ENCODE measurements around the gene ITGA1.

Gene ITGA1

GRCh38 chr5:52869391-52869790, 81.7 kb downstream of the ITGA1 start:
- no peak overlapping the region for H3K27ac ChIP-seq (ENCODE audit: insufficient read depth, low read depth, low read length, poor library complexity, severe bottlenecking)
- H3K9me3 ChIP-seq (ENCODE audit: control insufficient read depth, low read length) = no peaks in the 10 kb centered on the region
- whole genome bisulfite sequencing, 2 experiments = 94 to 95% methylated on average over 4 of the region's 4 CpGs
- H3K4me1 ChIP-seq (ENCODE audit: control insufficient read depth, insufficient read depth, low read length) = peaks cover 7% of the 10 kb centered on the region
- H3K4me3 ChIP-seq (ENCODE audit: insufficient read depth, low read depth, low read length) = no peak overlapping the region
- H3K27me3 ChIP-seq (ENCODE audit: control insufficient read depth, insufficient read depth, low read length, poor library complexity, severe bottlenecking) = no peaks in the 10 kb centered on the region
- no peaks in the 10 kb centered on the region for H3K36me3 ChIP-seq (ENCODE audit: control insufficient read depth, insufficient read depth, low read length)

- Histone ChIP-seq H3K4me1 (ENCODE audit: control insufficient read depth, insufficient read depth, low read length) (peaks cover 7% of the 10 kb centered on the region), H3K9me3 (ENCODE audit: control insufficient read depth, low read length) (no peaks in the 10 kb centered on the region), H3K36me3 (ENCODE audit: control insufficient read depth, insufficient read depth, low read length) (no peaks in the 10 kb centered on the region), H3K27ac (ENCODE audit: insufficient read depth, low read depth, low read length, poor library complexity, severe bottlenecking) (no peak overlapping the region), H3K27me3 (ENCODE audit: control insufficient read depth, insufficient read depth, low read length, poor library complexity, severe bottlenecking) (no peaks in the 10 kb centered on the region), H3K4me3 (ENCODE audit: insufficient read depth, low read depth, low read length) (no peak overlapping the region)
- 79 to 81% methylated on average over 1 of the region's 1 CpG for WGBS, 2 experiments
These were observed 82.7 kb downstream of the ITGA1 start for GRCh38 chr5:52870448-52870847.

GRCh38 chr5:52875827-52876226, 88.1 kb downstream of the ITGA1 start:
- WGBS, 2 experiments = 86 to 92% methylated on average over 3 of the region's 3 CpGs
- H3K9me3 ChIP-seq (ENCODE audit: control insufficient read depth, low read length) = no peaks in the 10 kb centered on the region
- no peaks in the 10 kb centered on the region for H3K27me3 ChIP-seq (ENCODE audit: control insufficient read depth, insufficient read depth, low read length, poor library complexity, severe bottlenecking)
- no peak overlapping the region for H3K27ac ChIP-seq (ENCODE audit: insufficient read depth, low read depth, low read length, poor library complexity, severe bottlenecking)
- H3K4me3 ChIP-seq (ENCODE audit: insufficient read depth, low read depth, low read length) = no peak overlapping the region
- no peaks in the 10 kb centered on the region for H3K36me3 ChIP-seq (ENCODE audit: control insufficient read depth, insufficient read depth, low read length)
- H3K4me1 ChIP-seq (ENCODE audit: control insufficient read depth, insufficient read depth, low read length) = no peaks in the 10 kb centered on the region

- H3K4me3 ChIP-seq (ENCODE audit: insufficient read depth, low read depth, low read length) = no peak overlapping the region
- no peaks in the 10 kb centered on the region for H3K27me3 ChIP-seq (ENCODE audit: control insufficient read depth, insufficient read depth, low read length, poor library complexity, severe bottlenecking)
- 86% methylated on average over 4 of the region's 4 CpGs for WGBS, 2 experiments
- no peaks in the 10 kb centered on the region for H3K36me3 ChIP-seq (ENCODE audit: control insufficient read depth, insufficient read depth, low read length)
- no peak overlapping the region for H3K27ac ChIP-seq (ENCODE audit: insufficient read depth, low read depth, low read length, poor library complexity, severe bottlenecking)
- no peaks in the 10 kb centered on the region for H3K4me1 ChIP-seq (ENCODE audit: control insufficient read depth, insufficient read depth, low read length)
- H3K9me3 ChIP-seq (ENCODE audit: control insufficient read depth, low read length) = no peaks in the 10 kb centered on the region
These were observed 88.7 kb downstream of the ITGA1 start for GRCh38 chr5:52876456-52876855.

GRCh38 chr5:52878656-52879055, 90.9 kb downstream of the ITGA1 start:
- H3K4me1 ChIP-seq (ENCODE audit: control insufficient read depth, insufficient read depth, low read length) = no peaks in the 10 kb centered on the region
- no peaks in the 10 kb centered on the region for H3K36me3 ChIP-seq (ENCODE audit: control insufficient read depth, insufficient read depth, low read length)
- WGBS, 2 experiments = 87 to 93% methylated on average over 3 of the region's 3 CpGs
- H3K27me3 ChIP-seq (ENCODE audit: control insufficient read depth, insufficient read depth, low read length, poor library complexity, severe bottlenecking) = no peaks in the 10 kb centered on the region
- H3K4me3 ChIP-seq (ENCODE audit: insufficient read depth, low read depth, low read length) = no peak overlapping the region
- H3K9me3 ChIP-seq (ENCODE audit: control insufficient read depth, low read length) = no peaks in the 10 kb centered on the region
- H3K27ac ChIP-seq (ENCODE audit: insufficient read depth, low read depth, low read length, poor library complexity, severe bottlenecking) = no peak overlapping the region

GRCh38 chr5:52880541-52880940, 92.8 kb downstream of the ITGA1 start:
- no peaks in the 10 kb centered on the region for H3K27me3 ChIP-seq (ENCODE audit: control insufficient read depth, insufficient read depth, low read length, poor library complexity, severe bottlenecking)
- H3K36me3 ChIP-seq (ENCODE audit: control insufficient read depth, insufficient read depth, low read length) = no peaks in the 10 kb centered on the region
- H3K27ac ChIP-seq (ENCODE audit: insufficient read depth, low read depth, low read length, poor library complexity, severe bottlenecking) = no peak overlapping the region
- H3K4me3 ChIP-seq (ENCODE audit: insufficient read depth, low read depth, low read length) = no peak overlapping the region
- no peaks in the 10 kb centered on the region for H3K4me1 ChIP-seq (ENCODE audit: control insufficient read depth, insufficient read depth, low read length)
- no peaks in the 10 kb centered on the region for H3K9me3 ChIP-seq (ENCODE audit: control insufficient read depth, low read length)

GRCh38 chr5:52881468-52881867, 93.8 kb downstream of the ITGA1 start:
- H3K27ac ChIP-seq (ENCODE audit: insufficient read depth, low read depth, low read length, poor library complexity, severe bottlenecking) = no peak overlapping the region
- no peaks in the 10 kb centered on the region for H3K36me3 ChIP-seq (ENCODE audit: control insufficient read depth, insufficient read depth, low read length)
- WGBS, 2 experiments = 85% methylated on average over 4 of the region's 4 CpGs

GRCh38 chr5:52883110-52883509, 95.4 kb downstream of the ITGA1 start:
- 92 to 100% methylated on average over 4 of the region's 4 CpGs for WGBS, 2 experiments
- Histone ChIP-seq H3K4me1 (ENCODE audit: control insufficient read depth, insufficient read depth, low read length) (no peaks in the 10 kb centered on the region), H3K4me3 (ENCODE audit: insufficient read depth, low read depth, low read length) (no peak overlapping the region), H3K27me3 (ENCODE audit: control insufficient read depth, insufficient read depth, low read length, poor library complexity, severe bottlenecking) (no peaks in the 10 kb centered on the region), H3K9me3 (ENCODE audit: control insufficient read depth, low read length) (no peaks in the 10 kb centered on the region), H3K36me3 (ENCODE audit: control insufficient read depth, insufficient read depth, low read length) (no peaks in the 10 kb centered on the region), H3K27ac (ENCODE audit: insufficient read depth, low read depth, low read length, poor library complexity, severe bottlenecking) (no peak overlapping the region)

More at GRCh38 chr5:52881468-52881867, 93.8 kb downstream of the ITGA1 start:
- Histone ChIP-seq H3K4me1 (ENCODE audit: control insufficient read depth, insufficient read depth, low read length) (no peaks in the 10 kb centered on the region), H3K4me3 (ENCODE audit: insufficient read depth, low read depth, low read length) (no peak overlapping the region), H3K9me3 (ENCODE audit: control insufficient read depth, low read length) (no peaks in the 10 kb centered on the region), H3K27me3 (ENCODE audit: control insufficient read depth, insufficient read depth, low read length, poor library complexity, severe bottlenecking) (no peaks in the 10 kb centered on the region)

GRCh38 chr5:52884453-52884852, 96.7 kb downstream of the ITGA1 start:
- 90 to 93% methylated on average over 1 of the region's 1 CpG for WGBS, 2 experiments
- H3K4me3 ChIP-seq (ENCODE audit: insufficient read depth, low read depth, low read length) = no peak overlapping the region
- H3K36me3 ChIP-seq (ENCODE audit: control insufficient read depth, insufficient read depth, low read length) = no peaks in the 10 kb centered on the region
- H3K27me3 ChIP-seq (ENCODE audit: control insufficient read depth, insufficient read depth, low read length, poor library complexity, severe bottlenecking) = no peaks in the 10 kb centered on the region
- no peaks in the 10 kb centered on the region for H3K4me1 ChIP-seq (ENCODE audit: control insufficient read depth, insufficient read depth, low read length)
- H3K27ac ChIP-seq (ENCODE audit: insufficient read depth, low read depth, low read length, poor library complexity, severe bottlenecking) = no peak overlapping the region
- H3K9me3 ChIP-seq (ENCODE audit: control insufficient read depth, low read length) = no peaks in the 10 kb centered on the region

- H3K4me1 ChIP-seq (ENCODE audit: control insufficient read depth, insufficient read depth, low read length) = no peaks in the 10 kb centered on the region
- no peaks in the 10 kb centered on the region for H3K27me3 ChIP-seq (ENCODE audit: control insufficient read depth, insufficient read depth, low read length, poor library complexity, severe bottlenecking)
- H3K4me3 ChIP-seq (ENCODE audit: insufficient read depth, low read depth, low read length) = no peak overlapping the region
- WGBS, 2 experiments = 95% methylated on average over 3 to 4 of the region's 4 CpGs
- H3K36me3 ChIP-seq (ENCODE audit: control insufficient read depth, insufficient read depth, low read length) = no peaks in the 10 kb centered on the region
- no peaks in the 10 kb centered on the region for H3K9me3 ChIP-seq (ENCODE audit: control insufficient read depth, low read length)
- H3K27ac ChIP-seq (ENCODE audit: insufficient read depth, low read depth, low read length, poor library complexity, severe bottlenecking) = no peak overlapping the region
These were observed 97.9 kb downstream of the ITGA1 start for GRCh38 chr5:52885614-52886013.

GRCh38 chr5:52886206-52886605, 98.5 kb downstream of the ITGA1 start:
- H3K4me3 ChIP-seq (ENCODE audit: insufficient read depth, low read depth, low read length) = no peak overlapping the region
- no peaks in the 10 kb centered on the region for H3K36me3 ChIP-seq (ENCODE audit: control insufficient read depth, insufficient read depth, low read length)
- no peaks in the 10 kb centered on the region for H3K27me3 ChIP-seq (ENCODE audit: control insufficient read depth, insufficient read depth, low read length, poor library complexity, severe bottlenecking)
- 94 to 100% methylated on average over 2 of the region's 2 CpGs for WGBS, 2 experiments
- no peak overlapping the region for H3K27ac ChIP-seq (ENCODE audit: insufficient read depth, low read depth, low read length, poor library complexity, severe bottlenecking)
- no peaks in the 10 kb centered on the region for H3K9me3 ChIP-seq (ENCODE audit: control insufficient read depth, low read length)
- H3K4me1 ChIP-seq (ENCODE audit: control insufficient read depth, insufficient read depth, low read length) = no peaks in the 10 kb centered on the region
